Peyer's patch (tissue), 4 donors: ENCODE results near the gene PLS1.

Experiments
- POLR2A ChIP-seq, 2 donors: fragments of 450-650 bp; IDR thresholded peaks; one replicate each; pipeline ENCODE4 v1.5.1; 2017; ENCODE audit warnings: antibody characterized with exemption in 2 of 2, mild to moderate bottlenecking in 2 of 2, moderate library complexity in 2 of 2
- TF ChIP-seq, protein P1 (sequence below), 6 experiments: fragments of 450-650 bp in 4 of 6; fragments of 200-600 bp in 2 of 6; sonication (generic) in 1 of 6; IDR thresholded peaks; one replicate each; pipeline ENCODE4 v1.5.1; 2017 to 2019; ENCODE audit warnings: antibody characterized with exemption in 6 of 6, mild to moderate bottlenecking in 3 of 6, moderate library complexity in 1 of 6

DNA sequence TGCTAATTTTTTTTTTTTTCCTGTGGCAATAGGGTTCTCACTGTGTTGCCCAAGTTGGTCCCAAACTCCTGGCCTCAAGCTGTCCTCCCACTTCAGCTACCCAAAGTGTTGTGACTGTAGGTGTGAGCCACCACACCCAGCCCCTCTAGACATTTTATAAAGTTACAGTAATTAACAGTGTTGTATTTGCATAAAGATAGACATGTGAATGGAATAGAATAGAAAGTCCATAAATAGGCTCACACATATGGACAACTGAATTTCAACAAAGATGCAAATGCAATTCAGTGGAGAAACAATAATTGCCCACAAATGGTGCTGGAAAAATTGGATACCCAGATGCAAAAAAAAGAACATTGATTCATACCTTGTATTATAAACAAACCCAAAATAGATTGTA lies 39.9 kb downstream of the PLS1 start:
- TF ChIP-seq, protein P1, sequence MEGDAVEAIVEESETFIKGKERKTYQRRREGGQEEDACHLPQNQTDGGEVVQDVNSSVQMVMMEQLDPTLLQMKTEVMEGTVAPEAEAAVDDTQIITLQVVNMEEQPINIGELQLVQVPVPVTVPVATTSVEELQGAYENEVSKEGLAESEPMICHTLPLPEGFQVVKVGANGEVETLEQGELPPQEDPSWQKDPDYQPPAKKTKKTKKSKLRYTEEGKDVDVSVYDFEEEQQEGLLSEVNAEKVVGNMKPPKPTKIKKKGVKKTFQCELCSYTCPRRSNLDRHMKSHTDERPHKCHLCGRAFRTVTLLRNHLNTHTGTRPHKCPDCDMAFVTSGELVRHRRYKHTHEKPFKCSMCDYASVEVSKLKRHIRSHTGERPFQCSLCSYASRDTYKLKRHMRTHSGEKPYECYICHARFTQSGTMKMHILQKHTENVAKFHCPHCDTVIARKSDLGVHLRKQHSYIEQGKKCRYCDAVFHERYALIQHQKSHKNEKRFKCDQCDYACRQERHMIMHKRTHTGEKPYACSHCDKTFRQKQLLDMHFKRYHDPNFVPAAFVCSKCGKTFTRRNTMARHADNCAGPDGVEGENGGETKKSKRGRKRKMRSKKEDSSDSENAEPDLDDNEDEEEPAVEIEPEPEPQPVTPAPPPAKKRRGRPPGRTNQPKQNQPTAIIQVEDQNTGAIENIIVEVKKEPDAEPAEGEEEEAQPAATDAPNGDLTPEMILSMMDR (IDR thresholded peaks at IDR 0.05): no peak
- no peak for TF ChIP-seq POLR2A (IDR thresholded peaks at IDR 0.05)
